GM21526 (cell line): ENCODE measurements around the gene DIP2C.
"Not testable (repeated sequence)": the region's sequence is repeated elsewhere in the genome, so short reads cannot be mapped to it uniquely, and the experiment has no call there.

Source experiments
- ATAC-seq: cut with Tn5 transposase; IDR thresholded peaks from one replicate; pipeline ENCODE4 v1.9.1; 2021; ENCODE audit warnings: moderate library complexity; ENCODE audit not compliant: unreplicated experiment, low FRiP score

Gene DIP2C

GRCh38 chr10:600876-601659, 88.4 kb downstream of the DIP2C start:
- ATAC-seq: no peak

DNA sequence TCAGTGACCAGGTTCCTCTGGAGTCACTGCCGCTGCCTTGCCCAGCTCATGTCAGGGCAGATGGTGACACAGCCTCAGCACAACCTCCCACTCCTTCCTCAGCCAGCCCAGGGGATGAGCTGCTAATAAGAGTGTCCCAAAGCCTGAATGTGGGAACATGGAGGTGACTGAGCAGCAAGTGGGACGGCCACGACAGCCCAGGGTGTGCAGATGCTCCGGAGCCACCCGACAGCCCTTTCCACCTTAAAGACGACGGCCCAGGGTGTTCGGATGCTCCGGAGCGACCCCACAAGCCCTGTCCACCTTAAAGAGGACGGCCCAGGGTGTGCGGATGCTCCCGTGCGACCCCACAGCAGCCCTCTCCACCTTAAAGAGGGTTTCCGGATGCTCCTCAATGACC, 89.2 kb downstream of the DIP2C start:
- ATAC-seq: no peak

- ATAC-seq: no peak
Measured at GRCh38 chr10:599767-600166, 89.7 kb downstream of the DIP2C start.

- ATAC-seq: no peak
Measured at GRCh38 chr10:598415-599170, 90.9 kb downstream of the DIP2C start.

DNA sequence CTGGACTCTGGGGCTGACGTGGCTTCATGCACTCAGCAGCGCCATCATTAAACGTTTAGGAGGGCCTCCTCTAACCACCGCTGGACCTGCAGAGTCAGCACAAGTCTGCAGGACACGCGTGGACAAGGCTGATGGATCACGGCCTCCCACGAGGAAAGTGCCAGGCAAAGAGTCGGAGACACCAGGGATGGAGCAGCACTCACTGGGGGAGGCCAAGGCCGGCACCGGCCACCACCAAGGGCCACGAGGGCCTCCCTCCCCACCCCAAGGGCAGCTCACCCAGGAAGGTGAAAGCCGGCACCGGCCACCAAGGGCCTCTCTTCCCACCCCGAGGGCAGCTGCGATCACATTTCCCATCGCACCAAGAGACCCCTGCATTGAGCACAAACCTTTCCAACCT, 91.5 kb downstream of the DIP2C start:
- no peak for ATAC-seq

DNA sequence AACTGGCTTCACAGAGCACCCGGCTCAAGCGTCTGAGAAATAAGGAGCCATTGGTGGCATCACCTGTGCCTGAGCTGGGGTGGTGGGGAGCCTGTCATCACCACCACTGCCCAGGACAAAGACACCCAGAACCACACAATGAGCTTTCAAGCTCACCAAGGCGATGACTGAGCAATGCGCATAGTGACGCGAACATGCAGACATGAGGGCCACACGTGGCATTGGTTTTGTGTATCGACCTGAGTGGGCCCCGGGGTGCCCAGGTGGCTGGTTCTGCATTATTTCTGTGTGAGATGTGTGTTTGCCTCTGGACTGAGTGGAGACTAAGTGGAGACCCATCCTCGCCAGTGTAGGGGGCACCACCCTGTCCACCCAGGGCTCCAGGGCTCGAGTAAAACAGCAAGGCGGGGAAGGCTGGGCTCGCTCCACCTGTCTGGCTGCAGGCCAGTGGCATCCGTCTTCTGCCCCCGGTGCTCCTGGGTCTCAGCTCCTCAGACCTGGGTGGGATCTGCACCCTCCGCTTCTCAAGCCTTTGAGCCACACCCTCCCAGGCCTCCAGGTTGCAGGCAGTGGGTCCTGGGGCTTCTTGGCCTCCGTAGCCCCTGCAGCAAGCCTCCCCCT, 92.6 kb downstream of the DIP2C start:
- no peak for ATAC-seq

GRCh38 chr10:596131-596530, 93.3 kb downstream of the DIP2C start:
- not testable (repeated sequence) for ATAC-seq

DNA sequence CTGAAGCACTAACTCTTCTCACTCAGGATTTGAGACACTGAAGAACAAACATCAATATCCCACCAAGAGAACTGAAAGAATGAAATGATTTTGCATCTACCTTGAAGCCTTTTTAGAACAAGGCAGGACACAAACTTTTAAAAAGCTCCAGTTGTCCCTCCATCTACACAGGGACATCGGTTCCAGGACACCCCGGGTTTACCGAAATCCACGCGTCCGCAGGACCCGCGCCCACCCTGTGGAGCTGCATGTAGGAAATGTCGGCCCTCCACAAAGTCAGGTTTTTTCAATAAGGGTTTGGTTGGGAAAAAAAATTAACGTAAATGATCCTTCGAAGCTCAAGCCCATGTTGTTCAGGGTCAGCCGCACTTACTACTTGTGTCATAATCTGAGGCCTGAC, 94.0 kb downstream of the DIP2C start:
- ATAC-seq: no peak

DNA sequence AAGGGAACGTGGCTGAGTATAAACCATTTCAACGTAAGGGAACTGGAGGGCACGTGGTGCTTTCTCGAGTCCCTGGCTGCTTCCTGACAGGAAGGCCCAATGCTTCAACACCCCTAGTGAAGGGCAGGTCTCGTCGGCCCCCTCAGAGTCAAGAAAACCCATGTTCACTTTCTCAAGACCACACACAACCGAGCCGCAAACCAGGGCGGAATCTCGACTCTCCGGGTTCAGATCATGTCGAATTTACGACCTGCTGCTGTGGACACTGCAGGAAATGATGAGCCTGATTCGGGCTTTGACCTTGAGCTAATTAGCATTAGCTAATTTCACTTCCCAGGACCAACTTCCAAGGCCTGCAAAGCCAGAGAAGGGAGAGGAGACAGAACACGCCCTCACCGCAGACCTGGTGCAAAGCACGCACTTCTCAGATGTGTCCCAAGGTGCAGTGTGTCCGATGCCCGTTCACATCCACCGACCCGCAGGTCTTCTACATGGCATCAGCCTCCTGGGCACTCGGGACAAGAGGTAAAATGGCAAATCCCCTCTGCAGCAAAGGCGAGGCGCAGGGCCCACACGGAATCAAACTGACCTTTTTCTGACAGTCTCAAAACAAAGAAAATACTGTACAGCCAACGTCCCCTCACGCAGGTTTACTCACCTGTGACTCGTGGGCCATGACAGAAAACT, 94.7 kb downstream of the DIP2C start:
- no peak for ATAC-seq

DNA sequence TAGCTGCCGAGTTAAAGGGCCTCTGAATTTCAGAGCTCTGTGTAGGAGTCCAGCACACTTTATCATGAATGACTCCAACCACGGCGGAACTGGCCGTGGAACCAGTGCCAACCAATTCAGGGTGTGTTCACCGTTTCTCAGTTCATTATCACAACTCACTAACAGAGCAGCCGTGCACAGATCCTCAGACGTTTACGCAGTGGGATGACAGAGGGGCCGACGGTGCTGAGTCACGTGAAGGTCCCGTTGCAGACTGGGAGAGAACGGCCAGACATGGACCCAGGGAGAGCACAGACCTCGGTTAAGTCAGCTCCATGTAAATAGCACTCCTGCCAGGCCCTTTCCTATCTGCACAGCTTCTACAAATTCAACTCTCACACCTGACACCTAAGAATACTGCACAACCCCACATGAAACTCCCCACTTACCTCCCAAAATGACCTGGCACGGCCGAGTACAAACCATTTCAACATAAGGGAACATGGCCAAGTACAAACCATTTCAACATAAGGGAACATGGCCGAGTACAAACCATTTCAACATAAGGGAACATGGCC, 95.5 kb downstream of the DIP2C start:
- ATAC-seq: no peak

GRCh38 chr10:593421-593820, 96.0 kb downstream of the DIP2C start:
- no peak for ATAC-seq

GRCh38 chr10:593016-593415, 96.5 kb downstream of the DIP2C start:
- ATAC-seq: no peak

GRCh38 chr10:591646-592045, 97.8 kb downstream of the DIP2C start:
- ATAC-seq: no peak

DNA sequence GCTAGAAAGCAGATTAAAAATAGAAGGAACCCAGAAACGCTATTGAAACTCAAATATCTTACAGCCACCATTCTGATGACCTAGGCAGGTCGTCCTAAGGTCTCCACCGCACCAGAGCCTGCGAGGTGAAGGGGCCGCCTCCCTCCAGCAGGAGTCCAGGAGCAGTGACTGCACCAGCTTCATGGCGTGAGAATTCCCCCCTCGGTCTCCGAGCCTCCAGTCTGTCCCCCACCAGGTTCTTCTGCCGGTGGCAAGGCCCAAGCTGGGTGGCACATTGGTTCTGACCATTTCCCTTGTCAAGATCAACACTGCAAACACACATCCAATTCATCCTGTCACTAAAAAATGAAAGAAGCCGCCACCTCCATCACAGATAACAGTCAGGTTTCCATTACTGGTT, 98.7 kb downstream of the DIP2C start:
- no peak for ATAC-seq

DNA sequence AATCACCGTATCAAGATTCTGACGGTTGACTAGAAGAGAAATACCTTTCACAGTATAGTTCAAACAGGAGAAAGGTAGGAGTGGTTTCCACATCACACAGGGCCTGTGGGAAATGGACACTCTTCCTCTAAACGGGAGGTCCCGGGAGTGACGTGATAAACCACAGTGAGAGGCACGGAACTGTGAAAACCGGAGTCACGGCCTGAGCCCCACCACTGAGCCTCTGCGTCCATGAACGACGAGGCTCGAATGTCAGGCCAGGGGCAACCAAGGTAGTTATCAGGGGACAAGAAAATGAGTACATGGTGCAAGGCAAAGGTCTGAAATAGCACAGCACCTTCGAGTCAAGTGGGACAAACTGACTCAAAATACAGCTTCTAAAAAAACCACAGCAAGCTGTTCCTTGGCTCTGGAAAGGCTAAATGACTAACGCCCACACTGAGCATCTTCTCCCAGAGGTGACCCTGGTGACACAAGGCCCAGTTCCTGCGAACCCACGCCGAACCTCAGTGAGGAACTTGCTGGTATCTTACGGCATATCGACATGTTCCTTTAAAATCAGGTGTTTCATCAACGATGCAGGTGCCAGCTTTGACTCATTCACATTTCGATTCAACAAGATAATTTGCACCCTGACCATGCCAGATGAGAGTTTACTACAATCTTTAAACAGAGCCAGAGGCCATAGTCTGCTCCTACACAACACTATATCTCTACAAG, 99.3 kb downstream of the DIP2C start:
- no peak for ATAC-seq

DNA sequence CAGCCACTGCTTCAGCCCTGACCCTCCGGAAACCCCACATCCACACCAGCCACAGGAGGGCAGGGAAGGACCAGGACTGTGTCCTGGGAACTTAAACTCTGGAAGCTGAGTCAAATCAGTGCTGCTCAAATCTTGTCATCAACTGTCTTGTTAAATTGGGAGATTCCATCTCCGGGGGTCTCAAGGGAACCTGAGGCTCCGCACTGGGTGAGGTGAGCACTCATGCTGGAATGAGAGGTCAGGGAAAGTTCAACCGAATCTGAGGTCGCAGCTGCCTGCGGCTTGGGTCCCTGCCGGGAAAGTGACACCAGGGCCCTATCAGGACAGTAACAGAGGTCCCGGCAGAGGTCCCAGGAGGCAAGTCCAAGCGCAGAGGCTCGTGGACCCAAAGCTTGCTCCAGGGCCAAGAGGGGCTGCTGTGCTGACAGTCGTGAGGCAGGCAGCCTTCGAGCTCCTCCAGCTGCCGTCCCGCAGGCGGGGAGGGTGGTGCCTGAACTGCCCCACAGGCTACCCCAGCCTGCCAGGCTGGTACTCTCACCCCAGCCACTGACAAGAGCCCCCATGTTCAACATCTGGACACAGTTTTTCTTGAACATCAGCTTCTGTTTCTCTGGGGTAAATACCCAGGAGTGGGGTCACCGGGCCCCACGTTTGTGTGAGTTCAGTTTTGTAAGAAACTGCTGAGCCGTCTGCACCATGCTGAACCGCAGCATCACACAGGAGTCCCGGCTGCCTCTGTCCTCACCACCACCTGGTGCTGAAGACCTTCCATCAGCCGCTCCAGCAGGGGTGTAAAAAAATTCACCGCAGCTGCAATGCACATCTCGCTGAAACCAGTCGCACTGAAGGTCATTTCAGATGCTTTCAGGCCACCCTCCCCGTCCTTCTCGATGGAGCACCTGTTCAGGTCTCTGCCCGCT, 101.0 kb downstream of the DIP2C start:
- ATAC-seq: no peak

- no peak for ATAC-seq
Measured at GRCh38 chr10:586716-587115, 102.8 kb downstream of the DIP2C start.

DNA sequence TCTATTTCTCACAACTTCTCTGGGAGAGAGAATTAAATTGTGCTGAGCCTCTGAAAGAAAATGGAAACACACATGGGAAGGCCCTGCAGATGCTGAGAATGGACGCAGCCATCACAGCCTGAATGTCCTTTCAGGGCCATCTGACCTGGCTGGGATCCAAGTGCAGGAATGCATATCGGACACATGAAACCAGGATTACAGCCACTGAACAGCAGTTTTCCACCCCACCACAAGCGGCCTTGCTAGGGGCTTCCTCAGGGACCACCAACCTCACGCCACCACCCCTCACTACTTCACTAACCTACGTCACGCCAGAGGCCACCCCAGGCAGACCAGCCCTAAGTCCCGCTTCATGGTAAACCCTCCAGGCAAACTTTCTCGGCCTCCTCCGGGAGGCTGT, 103.3 kb downstream of the DIP2C start:
- ATAC-seq: no peak

GRCh38 chr10:585502-585901, 104.0 kb downstream of the DIP2C start:
- ATAC-seq: no peak
